ENCODE results near the gene KIF13A. TPM values are rescaled to one million over a fixed set of nuclear protein-coding genes. Genes with fewer than 3 reads are reported as not detected.

KIF13A gene
- total and polyA plus RNA-seq, 2 donors (not counting 3 experiments of a cell fraction or from before 2014, with no cell fraction given) = 24.9 to 65.8 TPM

GRCh38 chr6:17940151-17940792 is 47.2 kb downstream of the KIF13A start:
- dilution Hi-C loops (cut with MboI; ENCODE audit: extremely low pct_ligation_motif_present, low sequenced_read_pairs) = no loop called here
- Histone ChIP-seq H3K9ac (replicated peaks; ENCODE audit: extremely low read depth, insufficient read depth, low read length) (no peak overlapping the region), H4K20me1 (replicated peaks; ENCODE audit: control insufficient read depth, extremely low read depth, insufficient read depth, low read length) (no peaks in the 10 kb centered on the region), H3K27me3 (ENCODE audit: control insufficient read depth in 2 of 2, insufficient read depth in 2 of 2, low read length in 2 of 2) (no peaks in the 10 kb centered on the region), H3K36me3 (ENCODE audit: control insufficient read depth in 2 of 2, extremely low read depth in 1 of 2, insufficient read depth in 2 of 2, low read length in 2 of 2) (no peaks in the 10 kb centered on the region), H3K79me2 (ENCODE audit: control insufficient read depth, insufficient read depth, low read length) (peaks cover 21% of the 10 kb centered on the region), H3K9me3 (replicated peaks; ENCODE audit: control insufficient read depth, insufficient read depth, low read length) (no peaks in the 10 kb centered on the region), H3K4me1 (ENCODE audit: control insufficient read depth, extremely low read depth, insufficient read depth, low read length) (no peaks in the 10 kb centered on the region), H3K9me1 (replicated peaks; ENCODE audit: control insufficient read depth, extremely low read depth, insufficient read depth, low read length) (peaks cover 2% of the 10 kb centered on the region), H3K4me2 (ENCODE audit: insufficient read depth, low read length) (no peak overlapping the region), H3K27ac (ENCODE audit: insufficient read depth, low read depth, low read length) (no peak overlapping the region), H2AFZ (ENCODE audit: low read depth, low read length) (no peak overlapping the region), H3K4me3 (replicated peaks in 1 of 3; ENCODE audit: insufficient read depth in 1 of 3, low read depth in 1 of 3, low read length in 3 of 3) (no peak overlapping the region)
- TF ChIP-seq, protein P1, sequence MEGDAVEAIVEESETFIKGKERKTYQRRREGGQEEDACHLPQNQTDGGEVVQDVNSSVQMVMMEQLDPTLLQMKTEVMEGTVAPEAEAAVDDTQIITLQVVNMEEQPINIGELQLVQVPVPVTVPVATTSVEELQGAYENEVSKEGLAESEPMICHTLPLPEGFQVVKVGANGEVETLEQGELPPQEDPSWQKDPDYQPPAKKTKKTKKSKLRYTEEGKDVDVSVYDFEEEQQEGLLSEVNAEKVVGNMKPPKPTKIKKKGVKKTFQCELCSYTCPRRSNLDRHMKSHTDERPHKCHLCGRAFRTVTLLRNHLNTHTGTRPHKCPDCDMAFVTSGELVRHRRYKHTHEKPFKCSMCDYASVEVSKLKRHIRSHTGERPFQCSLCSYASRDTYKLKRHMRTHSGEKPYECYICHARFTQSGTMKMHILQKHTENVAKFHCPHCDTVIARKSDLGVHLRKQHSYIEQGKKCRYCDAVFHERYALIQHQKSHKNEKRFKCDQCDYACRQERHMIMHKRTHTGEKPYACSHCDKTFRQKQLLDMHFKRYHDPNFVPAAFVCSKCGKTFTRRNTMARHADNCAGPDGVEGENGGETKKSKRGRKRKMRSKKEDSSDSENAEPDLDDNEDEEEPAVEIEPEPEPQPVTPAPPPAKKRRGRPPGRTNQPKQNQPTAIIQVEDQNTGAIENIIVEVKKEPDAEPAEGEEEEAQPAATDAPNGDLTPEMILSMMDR (IDR thresholded peaks at IDR 0.05; ENCODE audit: extremely low read depth in 1 of 2, insufficient read depth in 1 of 2, low read depth in 1 of 2, low read length in 2 of 2) = no peak
- TF ChIP-seq POLR2AphosphoS5 (IDR thresholded peaks at IDR 0.05; ENCODE audit: insufficient read depth, low read depth, low read length) (no peak), MYC (IDR thresholded peaks at IDR 0.05; ENCODE audit: low read depth, low read length) (no peak), GATA2 (IDR thresholded peaks at IDR 0.05; ENCODE audit: insufficient read depth, insufficient read length, low read depth, low read length) (no peak), JUN (IDR thresholded peaks at IDR 0.05; ENCODE audit: borderline replicate concordance, insufficient read depth, insufficient read length, low read depth) (no peak), FOS (IDR thresholded peaks at IDR 0.05; ENCODE audit: borderline replicate concordance, insufficient read depth, low read length) (no peak), POLR2A (IDR thresholded peaks at IDR 0.05; ENCODE audit: low read depth, low read length) (no peak), EZH2 (IDR thresholded peaks at IDR 0.05; ENCODE audit: borderline replicate concordance, low read depth, low read length, severe bottlenecking) (no peak)
- TF ChIP-seq, protein P2, sequence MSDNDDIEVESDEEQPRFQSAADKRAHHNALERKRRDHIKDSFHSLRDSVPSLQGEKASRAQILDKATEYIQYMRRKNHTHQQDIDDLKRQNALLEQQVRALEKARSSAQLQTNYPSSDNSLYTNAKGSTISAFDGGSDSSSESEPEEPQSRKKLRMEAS (IDR thresholded peaks at IDR 0.05; ENCODE audit: insufficient read depth, insufficient read length) = no peak
- ChIA-PET CTCF (interaction anchor here (1.3 to 1.5 kb wide), 3 partner anchors 9 to 14 kb away, joined by 3 to 5 read pairs (median 4); no protein-coding TSS in a partner anchor), POLR2A (no interaction called here)
- DNase-seq (ENCODE audit: low read depth, low spot score) = no peak
- intact Hi-C loops (cut with micrococcal nuclease) = no loop called here
- no peak for FAIRE-seq
- no TSS peak for BruUV-seq (replicated peaks)

All from endothelial cell of umbilical vein (primary cell).